Measurements from ENCODE around the gene AGTRAP.

AGTRAP gene

GRCh38 chr1:11784993-11785769 lies 49.2 kb downstream of the AGTRAP start:
- no peak for DNase-seq

GRCh38 chr1:11786168-11786567 lies 50.2 kb downstream of the AGTRAP start:
- DNase-seq = no peak

GRCh38 chr1:11787251-11787803 lies 51.4 kb downstream of the AGTRAP start:
- no peak for DNase-seq

GRCh38 chr1:11787804-11788436 lies 52.0 kb downstream of the AGTRAP start:
- DNase-seq = no peak

GRCh38 chr1:11788549-11789053 lies 52.7 kb downstream of the AGTRAP start:
- no peak for DNase-seq

- DNase-seq = no peak
Measured at GRCh38 chr1:11789126-11790067, 53.5 kb downstream of the AGTRAP start.

GRCh38 chr1:11790101-11790879 lies 54.4 kb downstream of the AGTRAP start:
- DNase-seq = no peak

- DNase-seq = no peak
Measured at GRCh38 chr1:11790880-11791715, 55.2 kb downstream of the AGTRAP start.

GRCh38 chr1:11792106-11792505 lies 56.2 kb downstream of the AGTRAP start:
- no peak for DNase-seq

GRCh38 chr1:11793819-11794218 lies 57.9 kb downstream of the AGTRAP start:
- DNase-seq = no peak

- DNase-seq = no peak
Measured at GRCh38 chr1:11794446-11795237, 58.7 kb downstream of the AGTRAP start.

GRCh38 chr1:11795238-11795890 lies 59.4 kb downstream of the AGTRAP start:
- no peak for DNase-seq

GRCh38 chr1:11796036-11796828 lies 60.3 kb downstream of the AGTRAP start:
- no peak for DNase-seq

- no peak for DNase-seq
Measured at GRCh38 chr1:11797525-11798216, 61.7 kb downstream of the AGTRAP start.

- DNase-seq = no peak
Measured at GRCh38 chr1:11799099-11799498, 63.2 kb downstream of the AGTRAP start.

- DNase-seq = no peak
Measured at GRCh38 chr1:11799896-11800295, 64.0 kb downstream of the AGTRAP start.

- no peak for DNase-seq
Measured at GRCh38 chr1:11800391-11800755, 64.4 kb downstream of the AGTRAP start.

Data from central memory CD4-positive, alpha-beta T cell (primary cell).